Suppressor macrophage treated with lipopolysaccharide for 4 hours (primary cell): Measurements from ENCODE around the gene GP1BB.

ENCODE experiments used
- DNase-seq: peaks from one replicate; pipeline ENCODE4 v3.0.0-alpha.2; 2020

Gene GP1BB

DNA sequence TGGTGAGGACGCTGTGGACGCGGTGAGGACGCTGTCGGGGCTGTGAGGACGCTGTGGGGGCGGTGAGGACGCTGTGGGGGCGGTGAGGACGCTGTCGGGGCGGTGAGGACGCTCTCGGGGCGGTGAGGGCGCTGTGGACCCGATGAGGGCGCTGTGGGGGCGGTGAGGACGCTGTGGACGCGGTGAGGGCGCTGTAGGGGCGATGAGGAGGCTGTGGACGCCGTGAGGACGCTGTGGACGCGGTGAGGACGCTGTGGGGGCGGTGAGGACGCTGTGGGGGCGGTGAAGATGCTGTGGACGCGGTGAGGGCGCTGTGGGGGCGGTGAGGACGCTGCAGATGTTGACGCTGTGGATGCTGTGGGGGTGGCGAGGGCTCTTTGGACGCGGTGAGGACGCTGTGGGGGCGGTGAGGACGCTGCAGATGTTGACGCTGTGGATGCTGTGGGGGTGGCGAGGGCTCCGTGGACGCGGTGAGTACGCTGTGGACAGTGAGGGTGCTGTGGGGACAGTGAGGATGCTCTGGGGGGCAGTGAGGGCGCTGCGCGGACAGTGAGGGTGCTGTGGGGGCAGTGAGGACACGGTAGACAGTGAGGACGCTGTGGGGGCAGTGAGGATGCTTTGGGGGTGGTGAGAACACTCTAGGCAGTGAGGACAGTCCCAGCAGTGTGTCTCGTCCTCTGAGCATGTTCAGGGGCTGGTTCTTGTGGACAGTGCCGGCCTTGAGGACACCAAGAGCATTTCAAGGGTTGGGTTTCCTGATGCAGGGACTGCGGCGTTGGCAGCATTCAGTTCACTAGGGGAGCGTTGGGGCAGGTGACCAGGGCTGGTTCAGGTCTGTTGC is 4.2 kb downstream of the GP1BB start:
- no peak for DNase-seq

DNA sequence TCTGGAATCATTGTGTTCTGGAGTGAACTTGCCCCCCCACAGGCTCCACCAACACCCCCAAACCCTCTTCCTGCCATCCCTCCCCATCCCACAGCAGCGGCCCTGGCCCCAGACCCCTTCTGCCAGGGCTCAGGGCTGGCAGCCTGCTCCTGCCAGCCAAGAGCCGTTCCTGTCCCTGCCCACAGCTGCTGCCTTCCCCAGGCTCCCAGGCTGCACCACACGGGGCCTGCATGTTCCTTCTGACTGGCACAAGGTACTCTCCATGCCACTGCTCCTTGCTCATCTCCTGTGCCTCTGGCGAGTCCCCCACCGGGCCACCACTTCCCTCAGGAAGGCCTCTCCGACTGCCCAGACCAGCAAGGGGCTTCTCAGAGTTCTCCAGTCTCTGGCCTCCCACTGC is 4.9 kb downstream of the GP1BB start:
- no peak for DNase-seq

DNA sequence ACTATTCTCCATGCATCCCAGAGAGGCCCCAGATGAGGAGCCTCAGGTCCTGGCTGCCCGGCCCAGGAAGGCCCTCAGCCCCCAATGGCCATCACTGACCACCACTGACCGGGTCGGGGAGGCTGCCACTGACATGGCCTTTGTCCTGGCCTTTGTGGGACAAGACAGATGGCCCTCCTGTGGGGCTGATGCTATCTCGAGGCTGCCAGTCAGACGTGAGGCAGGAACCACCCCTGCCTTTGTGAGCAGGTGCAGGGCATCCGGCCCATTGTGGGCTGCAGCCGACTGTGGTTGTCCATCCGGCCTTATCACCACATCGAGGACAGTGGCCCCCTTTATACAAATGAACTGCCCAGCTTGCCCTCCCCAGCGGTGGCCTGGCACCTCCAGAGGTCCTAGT is 5.5 kb downstream of the GP1BB start:
- DNase-seq = no peak

DNA sequence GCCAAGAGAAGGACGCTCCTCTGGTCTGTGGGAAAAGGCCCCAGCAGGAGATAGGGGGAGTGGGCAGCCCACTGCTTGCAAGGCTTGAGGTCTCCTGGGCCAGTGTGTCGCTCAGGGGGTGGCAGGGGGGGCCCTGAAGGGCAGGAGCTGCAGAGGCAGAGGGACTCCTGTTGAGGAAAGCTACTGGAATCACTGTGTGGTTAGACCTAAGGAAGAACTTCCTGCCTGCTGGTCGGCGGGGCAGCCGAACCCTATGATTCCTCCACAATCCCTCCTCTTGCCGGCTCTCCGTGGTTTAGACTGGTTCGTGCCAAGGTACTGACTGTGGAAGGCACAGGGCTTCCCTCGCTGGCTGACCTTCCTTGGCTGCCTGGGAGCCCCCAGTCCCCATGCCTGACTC is 6.2 kb downstream of the GP1BB start:
- DNase-seq = no peak

DNA sequence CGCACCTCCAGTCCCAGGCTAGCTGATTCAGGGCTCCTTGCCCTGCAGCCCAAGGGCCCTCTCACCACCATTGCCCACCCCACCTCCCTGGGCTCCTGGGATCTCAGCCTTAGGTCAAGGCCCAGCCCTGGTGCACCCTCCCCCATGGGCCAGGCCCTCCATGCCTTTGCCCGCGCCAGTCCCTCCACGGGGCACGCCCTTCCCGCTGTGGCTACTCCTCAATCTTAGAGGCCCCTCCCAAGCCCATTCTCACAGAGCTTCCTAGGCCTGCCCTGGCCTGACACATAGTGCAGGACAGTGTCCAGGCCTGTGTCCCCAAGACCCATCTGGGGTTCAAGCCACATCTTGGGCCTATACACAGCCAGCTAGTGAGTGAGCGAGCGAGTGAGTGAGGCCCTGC is 6.9 kb downstream of the GP1BB start:
- DNase-seq = no peak

DNA sequence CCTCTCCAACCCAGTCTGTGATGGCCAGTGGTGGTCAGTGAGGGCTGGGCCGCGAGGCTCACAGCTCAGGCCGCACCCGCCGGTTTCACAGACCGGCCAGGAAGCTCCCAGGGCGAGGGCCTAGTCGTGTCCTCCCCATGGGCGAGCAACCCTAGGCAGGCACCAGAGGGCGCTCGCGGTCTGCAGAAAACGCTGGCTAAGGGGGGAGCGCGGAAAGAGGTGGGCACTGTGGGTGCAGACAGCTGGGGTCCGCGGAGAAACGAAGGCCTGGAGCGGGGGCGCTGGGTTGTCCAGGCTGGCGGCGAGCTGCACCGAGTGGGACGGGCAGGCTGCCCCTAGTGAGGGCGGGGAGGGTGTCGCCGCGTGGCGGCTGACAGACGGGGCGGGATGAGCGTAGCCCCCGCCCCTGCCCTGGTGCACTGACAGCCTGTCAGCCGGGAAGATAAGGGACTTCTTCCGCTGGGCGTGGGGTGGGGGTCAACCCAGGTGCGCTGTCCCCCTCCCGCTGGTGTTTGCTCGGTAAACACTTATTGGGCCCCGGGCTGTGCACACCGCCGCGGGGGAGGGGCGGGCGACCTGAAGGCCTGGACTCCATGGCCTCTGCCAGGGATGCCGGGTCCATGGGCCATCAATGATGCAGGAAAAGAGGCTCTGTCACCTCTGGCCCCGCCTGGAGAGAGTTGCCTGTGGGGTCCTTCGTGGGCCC is 7.5 kb downstream of the GP1BB start:
- peak; percentile 88 for DNase-seq

DNA sequence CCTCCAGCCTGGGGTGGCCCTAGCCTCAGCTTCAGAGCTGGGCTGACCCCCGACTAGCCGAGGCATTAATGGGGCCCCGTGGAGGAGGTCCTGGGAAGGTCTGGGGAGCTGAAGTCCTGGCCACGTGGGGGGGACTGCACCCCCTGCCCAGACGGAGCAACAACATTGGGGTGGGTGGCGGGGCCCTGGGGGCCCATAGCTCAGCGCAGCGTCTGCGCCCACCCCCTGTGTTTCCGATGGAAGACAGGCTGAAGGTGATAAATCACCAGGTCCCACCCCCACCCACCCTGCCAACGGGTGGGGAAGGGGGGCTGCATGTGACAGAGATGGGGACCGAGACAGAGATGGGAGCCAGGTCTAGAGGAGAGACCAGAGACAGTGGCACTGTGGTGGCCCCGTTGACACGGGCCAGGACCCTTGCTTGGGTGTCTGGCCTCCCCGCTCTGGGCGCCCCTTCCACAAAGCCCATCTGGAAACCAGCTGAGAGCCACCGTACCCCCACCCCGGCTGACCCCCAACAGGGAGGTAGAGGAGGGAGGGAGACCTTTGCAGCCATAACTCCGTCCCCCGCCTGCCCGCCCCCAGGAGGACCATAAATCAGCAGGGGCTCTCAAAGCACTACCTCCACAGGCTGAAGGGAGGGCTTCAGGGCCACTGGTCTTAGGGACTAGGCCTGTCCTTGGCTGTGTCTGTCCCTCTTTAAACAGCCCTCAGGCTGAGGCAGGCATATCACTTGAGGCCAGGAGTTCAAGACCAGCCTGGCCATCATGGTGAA is 8.2 kb downstream of the GP1BB start:
- DNase-seq = no peak

DNA sequence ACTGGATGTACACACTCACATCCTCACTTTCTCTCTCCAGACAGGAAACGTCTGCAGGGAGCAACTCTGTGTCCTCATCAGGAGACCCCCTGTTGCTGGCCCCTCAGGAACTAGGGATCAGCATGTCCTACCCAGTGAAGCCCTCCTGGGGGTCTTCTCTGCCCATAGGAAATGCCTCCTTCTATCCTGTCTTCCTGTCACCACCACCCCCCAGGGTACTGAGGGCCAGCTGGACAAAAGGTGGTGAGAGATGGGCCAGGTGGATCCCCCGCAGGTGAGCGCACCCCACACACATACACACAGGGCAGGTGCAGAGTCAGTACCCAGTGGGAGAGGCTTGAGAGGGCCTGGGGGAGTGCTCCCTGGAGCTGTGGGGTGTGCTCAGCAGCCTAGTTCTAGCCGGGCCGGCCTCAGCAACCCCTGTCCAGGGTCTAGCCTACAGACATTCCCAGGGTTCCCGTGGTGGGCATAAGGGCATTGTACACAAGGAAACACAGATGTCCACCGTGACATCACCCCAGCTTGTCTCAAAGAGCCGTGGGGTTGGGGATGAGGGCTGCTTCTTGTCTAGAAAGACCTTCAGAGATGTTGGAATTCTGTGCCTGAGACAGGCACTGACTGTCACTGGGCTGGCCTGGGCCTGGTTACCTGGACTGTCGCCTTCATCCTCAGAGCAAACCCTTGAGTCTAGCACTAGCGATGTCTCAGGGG is 9.2 kb downstream of the GP1BB start:
- no peak for DNase-seq

DNA sequence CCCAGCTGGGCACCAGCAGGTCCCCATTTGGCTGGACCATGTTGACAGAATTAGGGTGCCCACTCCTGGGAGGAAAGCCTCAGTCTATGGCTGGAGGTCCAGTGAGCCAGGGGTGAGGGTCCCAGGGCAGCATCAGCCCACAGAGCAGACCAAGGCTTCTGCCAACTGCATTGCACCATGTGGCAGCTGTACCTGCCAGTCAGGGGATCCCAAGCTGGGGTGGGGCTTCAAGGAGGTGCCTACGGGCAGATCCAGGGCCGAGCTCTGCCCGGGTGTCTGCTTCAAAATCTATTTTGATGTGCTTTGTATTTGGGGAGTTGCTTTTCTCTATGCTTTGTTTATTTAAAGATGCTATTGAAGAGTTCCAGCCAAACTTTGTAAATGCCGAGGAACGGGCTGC is 10.4 kb downstream of the GP1BB start:
- DNase-seq = no peak

DNA sequence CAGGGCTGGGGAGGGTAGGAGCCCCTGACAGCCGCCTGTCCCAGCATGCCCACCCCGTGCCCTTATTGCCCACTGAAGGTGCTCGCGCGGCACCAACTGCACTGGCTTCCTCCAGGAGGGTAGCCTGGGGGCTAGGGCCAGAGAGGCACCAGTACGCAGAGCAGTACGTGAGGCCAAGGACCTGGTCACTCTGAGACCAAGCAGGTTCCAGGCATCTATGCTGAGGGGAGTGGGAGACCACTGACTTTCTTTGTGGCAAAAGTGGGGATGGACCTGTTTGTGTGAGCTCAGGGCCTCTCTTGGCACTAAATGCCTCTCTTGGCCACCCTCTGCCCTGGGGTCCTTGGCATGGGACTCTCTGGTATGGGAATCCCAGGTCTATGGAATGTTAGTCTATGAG is 10.8 kb downstream of the GP1BB start:
- no peak for DNase-seq

DNA sequence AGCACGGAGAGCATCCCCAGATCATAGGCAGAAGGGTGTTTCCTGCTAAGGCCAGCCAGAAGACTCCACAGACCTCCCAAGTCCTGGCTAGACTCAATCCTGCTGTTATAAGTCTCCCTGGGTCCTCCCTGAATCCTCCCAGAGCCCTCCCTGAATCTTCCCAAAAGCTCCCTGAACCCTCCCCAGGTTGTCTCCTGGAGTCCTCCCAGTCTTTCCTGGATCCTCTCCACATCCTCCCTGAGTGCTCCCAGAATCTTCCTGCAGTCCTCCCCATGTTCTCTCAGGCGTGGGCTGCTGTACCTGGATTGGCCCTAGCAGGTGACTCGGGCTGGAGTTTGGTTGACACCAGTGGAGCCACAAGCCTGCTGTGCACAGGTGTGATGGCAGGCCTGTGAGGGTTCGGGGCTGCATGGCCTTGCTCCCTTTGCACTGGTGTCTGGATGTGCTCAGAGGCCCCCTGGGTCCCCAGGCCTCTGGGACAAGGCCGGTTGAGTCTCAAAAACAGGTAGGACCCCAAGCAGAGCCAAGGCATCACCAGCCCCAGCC is 11.6 kb downstream of the GP1BB start:
- DNase-seq = no peak

DNA sequence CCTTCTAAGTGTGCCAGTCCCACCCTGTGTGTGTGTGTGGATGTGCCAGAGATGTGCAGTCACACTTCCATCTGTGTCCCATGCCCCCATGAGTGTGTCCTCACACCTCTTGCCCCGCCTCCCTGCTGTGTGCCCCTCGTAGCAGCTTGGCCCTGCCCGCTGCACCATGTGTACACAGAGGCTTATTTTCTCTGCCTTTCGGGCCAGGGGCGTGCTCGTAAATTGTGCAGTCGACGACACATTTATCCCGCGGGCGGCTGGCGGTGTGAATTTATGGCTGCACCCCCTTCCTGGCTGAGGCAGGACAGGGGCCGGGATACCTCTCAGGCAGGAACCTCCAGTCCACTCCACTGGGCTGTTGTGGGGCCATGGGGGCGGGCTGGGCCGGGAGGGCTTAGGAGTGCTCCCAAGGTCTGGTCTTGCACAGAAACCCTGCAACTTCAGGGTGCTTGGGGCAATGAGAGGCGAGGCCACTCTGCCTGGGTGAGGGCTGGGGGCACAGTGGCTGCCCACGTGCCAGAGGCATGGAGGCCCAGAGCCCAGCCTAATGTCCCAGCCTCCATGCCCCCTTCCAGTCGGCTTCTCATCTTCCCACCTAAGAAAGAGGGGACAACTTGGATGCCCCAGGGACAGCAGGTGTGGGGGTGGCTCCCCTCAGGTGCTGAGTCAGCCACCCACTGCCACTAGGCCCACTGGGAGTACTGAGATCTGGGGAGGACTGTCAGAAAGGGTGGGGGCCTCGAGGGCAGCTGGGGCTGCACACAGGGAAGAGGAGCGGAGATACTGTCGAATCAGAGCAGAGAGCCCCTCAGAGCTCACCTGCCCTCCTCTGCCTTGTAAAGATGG is 12.5 kb downstream of the GP1BB start:
- DNase-seq = no peak

DNA sequence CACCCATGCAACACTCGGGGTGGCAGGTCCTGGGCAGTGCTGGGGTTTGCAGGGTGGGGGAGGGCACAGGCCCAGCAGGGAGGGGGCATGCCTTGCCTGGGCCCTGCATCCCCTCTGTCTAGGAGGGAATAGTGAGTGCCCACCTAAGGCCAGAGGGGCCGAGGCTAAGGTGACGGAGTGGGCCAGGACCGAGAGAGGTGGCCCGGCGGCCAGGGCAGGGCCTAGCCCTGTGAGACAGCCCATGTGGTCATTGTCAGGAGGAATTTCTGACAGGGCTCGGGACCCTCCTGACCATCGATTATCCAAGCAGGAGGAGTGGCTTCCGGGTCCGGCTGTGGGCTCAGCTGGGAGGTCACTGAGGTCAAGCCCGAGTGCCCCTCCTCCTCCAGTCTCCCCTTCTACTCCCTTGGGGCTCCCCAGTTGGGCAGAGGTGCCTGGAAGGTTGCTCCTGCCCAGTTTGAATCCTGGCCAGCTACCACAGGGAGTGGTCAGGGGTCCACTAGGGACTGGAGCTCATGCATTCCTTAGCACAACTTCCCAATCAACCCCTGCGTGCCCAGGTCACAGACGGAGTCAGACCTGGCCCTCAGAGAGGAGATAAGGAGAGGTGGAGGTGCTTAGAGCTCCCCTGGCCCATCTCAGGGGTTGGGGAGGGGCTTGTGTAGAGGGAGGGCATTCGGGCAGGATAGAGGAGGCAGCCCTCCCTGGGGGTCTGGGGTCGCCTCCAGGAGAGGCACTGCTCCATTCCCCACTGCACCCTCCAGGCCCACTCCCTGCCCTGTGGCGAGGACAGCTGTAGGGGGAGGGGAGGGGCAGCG is 14.7 kb downstream of the GP1BB start:
- no peak for DNase-seq

DNA sequence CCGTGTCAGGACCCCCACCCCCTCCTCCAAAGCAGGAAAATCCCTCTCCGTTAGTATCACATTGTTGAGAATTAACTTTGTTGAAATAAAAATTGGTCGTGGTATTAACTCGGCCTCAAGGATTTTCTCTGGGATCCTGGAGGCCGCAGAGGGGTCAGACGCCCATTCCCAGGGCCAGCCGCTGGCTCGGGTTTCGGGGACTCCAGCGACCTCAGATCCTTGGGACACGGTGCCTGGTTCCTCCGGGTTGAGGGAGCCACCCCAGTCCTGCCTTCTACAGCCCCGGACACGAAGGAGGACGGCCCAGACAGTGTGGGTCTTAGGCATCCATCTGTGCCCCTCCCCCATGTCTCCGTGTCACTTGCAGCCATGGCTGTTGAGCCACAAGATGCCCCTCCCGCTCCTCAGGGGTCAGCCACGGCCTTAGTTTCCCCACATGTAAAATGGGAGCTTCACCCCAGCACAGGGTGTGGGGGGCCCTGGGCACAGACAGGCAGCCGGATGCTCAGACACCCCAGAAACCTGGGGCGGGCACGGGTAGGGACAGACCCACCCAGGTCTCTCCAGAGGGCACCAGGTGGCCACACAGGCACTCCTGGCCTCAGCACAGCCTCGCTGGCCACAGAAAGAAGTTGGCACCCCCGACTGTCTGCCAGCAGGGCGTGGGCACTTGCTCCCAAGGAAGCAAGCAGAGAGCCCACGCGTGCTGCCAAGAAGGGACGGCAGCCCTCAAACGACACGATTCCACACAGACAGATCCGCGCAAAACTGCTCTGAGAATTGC is 15.5 kb downstream of the GP1BB start:
- no peak for DNase-seq

DNA sequence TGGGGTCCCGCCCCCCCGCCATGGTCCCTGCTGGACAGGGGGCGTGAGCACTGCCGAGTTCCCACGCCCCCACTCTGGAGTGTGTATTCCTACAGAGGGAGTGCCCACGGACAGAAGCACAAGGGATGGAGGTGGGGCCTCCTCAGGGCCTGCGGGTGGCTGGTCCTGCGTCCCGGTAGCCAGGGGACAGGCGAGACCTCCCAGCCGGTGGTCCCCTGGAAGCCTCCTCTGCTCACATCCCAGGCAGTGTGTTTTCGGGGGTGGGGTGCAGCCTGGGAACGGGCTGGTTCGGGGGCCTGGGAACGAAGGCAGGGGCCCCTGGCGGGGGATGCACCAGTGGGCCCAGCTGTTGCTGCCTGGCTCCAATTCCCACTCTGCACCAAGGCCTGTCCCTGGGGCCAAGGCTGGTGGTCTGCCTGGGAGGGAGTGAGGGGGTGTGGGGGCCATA is 16.1 kb downstream of the GP1BB start:
- no peak for DNase-seq

DNA sequence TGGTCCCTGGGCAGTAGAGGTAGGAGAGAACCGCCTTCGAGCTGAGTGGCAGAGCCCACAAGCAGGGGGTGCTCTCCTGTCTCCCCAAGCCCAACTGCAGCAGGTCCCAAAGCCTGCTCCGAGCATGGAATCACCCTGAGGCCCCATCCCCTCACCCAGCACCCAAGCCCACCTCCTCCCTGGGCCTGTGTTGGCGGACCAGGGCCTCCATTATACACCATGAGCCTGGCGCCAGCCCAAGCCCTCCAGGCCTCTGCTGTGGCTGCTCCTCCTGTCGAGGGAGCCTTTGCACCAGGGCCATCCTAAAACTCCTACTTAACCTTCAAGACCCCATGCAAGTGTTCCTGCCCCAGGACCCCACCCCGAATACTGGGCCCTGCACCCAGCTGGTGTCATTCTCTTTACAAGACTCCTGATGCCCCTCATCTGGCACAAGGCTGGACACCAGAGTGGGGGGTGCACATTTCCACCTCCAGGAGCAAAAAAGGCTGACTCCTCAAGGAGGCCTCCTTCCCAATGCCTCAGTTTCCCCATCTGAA is 16.6 kb downstream of the GP1BB start:
- DNase-seq = no peak

DNA sequence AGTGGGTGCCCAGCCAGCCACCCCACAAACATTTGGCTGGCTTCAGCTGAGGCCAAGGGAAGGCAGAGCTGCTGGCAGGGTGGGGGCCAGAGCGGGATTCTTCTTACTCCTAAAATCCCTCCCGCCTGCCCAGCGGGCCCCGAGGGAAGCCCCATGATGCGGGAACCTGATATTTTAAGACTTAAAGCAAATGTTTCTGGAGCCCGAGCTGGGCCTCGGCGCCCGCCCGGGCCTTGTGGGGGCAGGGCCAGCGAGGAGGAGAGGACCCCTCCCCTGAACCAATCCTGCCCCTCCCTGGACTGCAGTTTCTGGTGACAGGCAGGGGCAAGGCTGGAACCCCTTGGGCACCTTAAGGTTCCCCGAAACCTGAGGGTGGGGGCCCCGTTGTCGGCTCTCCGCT is 17.2 kb downstream of the GP1BB start:
- no peak for DNase-seq

DNA sequence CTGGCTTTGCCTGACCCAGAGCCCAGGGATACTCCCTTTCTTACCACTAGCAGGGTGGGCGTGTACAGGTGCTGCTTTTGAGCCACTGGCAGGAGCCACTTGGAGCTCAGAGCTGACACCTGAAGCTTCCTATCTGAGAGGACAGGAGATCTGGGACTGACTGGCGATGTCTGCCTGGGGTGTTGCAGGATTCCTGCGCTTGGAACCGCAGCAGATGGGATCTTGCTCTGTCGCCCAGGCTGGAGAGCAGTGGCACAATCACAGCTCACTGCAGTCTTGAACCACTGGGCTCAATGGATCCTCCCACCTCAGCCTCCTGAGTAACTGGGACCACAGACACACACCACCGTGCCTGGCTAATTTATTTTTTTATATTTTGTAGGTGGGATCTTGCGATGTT is 17.7 kb downstream of the GP1BB start:
- no peak for DNase-seq

DNA sequence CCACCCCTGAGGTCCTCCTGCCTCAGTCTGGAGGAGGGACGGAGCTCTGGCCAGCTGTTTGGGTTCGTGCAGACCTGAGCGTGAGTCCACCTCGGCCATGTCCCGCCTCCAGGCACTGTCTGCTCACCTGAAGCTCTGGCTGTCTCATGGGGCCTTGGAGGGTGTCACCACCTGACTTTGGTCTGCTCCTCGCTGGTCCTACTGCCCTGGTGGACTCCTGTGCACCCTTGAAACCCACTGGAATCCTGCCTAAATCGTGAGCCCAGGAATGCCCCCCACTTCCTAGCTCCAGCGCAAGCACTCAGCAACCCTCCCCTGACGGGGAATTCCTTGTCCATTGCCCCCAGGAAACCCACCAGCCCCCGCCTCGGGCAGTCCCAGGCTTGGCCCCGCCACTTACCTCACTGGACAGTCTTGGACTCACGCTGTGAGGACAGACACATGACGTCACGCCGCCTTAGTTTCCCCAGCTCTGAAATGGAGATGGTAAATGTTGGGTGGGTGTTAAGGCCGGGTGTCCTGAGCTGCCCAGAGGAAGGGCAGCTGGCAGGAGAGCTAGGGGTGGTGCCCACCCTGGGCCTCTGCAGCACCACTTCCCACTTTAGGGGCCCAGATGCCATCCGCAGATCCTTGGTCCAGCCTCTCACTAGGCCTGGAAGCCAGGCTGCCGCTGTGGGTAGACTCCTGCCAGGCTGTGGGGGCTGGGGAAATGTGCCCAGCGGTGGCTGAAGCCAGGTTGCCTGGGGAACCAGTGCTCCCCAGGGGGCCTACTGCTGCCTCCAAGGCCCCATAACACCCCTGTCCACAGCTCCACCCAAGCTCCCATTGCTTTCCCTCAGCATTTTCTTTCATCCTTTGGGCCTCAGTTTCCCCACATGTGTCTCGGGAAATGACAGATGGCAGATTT is 19.1 kb downstream of the GP1BB start:
- DNase-seq = no peak
